ENCODE results near the gene EXOG.

DNA sequence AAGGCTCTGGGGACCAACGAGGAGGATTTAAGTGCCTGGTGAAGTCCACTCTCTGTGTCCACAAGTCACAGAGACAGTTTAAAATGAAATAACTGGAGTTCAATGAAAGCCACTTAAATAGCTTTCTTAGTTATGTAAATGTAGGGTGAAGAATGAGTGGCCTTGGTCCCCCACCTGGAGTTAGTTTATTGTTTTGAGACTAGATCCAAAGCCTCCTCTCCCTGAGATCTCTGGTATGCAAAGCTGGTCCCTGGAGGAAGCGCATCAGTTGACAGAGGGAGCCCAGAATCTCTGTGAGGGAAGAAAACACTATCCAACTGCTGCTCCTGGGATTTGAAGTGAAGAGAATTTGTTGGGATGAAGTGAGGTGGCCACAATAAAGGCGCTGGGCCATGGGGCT, 40.5 kb downstream of the EXOG start:
- TF ChIP-seq CTCF (IDR thresholded peaks at IDR 0.05) (no peak), POLR2A (IDR thresholded peaks at IDR 0.05) (no peak)
